Lower leg skin (tissue), 4 donors: ENCODE results near the gene ATE1. TPM values are rescaled to one million over a fixed set of nuclear protein-coding genes. Genes with fewer than 3 reads are reported as not detected.
"Not testable (repeated sequence)": the region's sequence is repeated elsewhere in the genome, so short reads cannot be mapped to it uniquely, and the experiment has no call there.

Source experiments
- DNase-seq, 2 donors: peaks; one replicate each; pipeline ENCODE4 v3.0.0-alpha.2; 2019; ENCODE audit warnings: low spot score in 2 of 2
- H3K4me3 ChIP-seq: fragments of 200-600 bp; sonication (generic); 2 replicates; pipeline ENCODE4 v1.5.1; 2017; ENCODE audit warnings: mild to moderate bottlenecking, low read depth; ENCODE audit not compliant: poor library complexity, severe bottlenecking
- CTCF ChIP-seq, 3 donors: fragments of 450-650 bp; IDR thresholded peaks; one replicate each; pipeline ENCODE4 v1.5.1; 2016; ENCODE audit warnings: antibody characterized with exemption in 3 of 3, mild to moderate bottlenecking in 3 of 3, moderate library complexity in 2 of 3
- POLR2A ChIP-seq, 2 donors: fragments of 450-650 bp; IDR thresholded peaks; one replicate each; pipeline ENCODE4 v1.6.1; 2016 to 2017; ENCODE audit warnings: antibody characterized with exemption in 2 of 2, mild to moderate bottlenecking in 1 of 2, moderate library complexity in 1 of 2
- WGBS, 2 donors: methylation state at CpG; one replicate each; pipeline ENCODE4 v1.1.5; 2018; 5-methylcytosine and 5-hydroxymethylcytosine counted together
- intact Hi-C: fragments of 100-400 bp; cut with DNase I; formaldehyde crosslinking; loops from one replicate; pipeline ENCODE4 v1.15.0; 2023; ENCODE audit warnings: low total_unique reads
- total RNA-seq, 4 donors: library from RNA; depleted of rRNA; stranded (reverse); fragments of >200 nt; gene quantifications; one replicate each; pipeline ENCODE4 v1.1.0, GENCODE V29; 2016

ATE1 gene
- total RNA-seq, 4 donors from 2014 or later: 11.5 to 22.2 (median 18.2) TPM

GRCh38 chr10:121831777-121832176 is 96.1 kb downstream of the ATE1 start:
- TF ChIP-seq CTCF (IDR thresholded peaks at IDR 0.05): no peak
- no peak overlapping the region for H3K4me3 ChIP-seq
- WGBS, 2 donors: 82 to 92% methylated on average over 1 of the region's 1 CpG
- intact Hi-C loops: no loop called here
- DNase-seq: no peak

- TF ChIP-seq CTCF (IDR thresholded peaks at IDR 0.05): no peak
- TF ChIP-seq POLR2A (IDR thresholded peaks at IDR 0.05): no peak
- no peak overlapping the region for H3K4me3 ChIP-seq
- no peak for DNase-seq
- 89 to 93% methylated on average over 6 of the region's 6 CpGs for WGBS, 2 donors
- intact Hi-C loops: no loop called here
These were observed 96.6 kb downstream of the ATE1 start for GRCh38 chr10:121831237-121831636.

GRCh38 chr10:121830101-121830500 is 97.7 kb downstream of the ATE1 start:
- TF ChIP-seq CTCF (IDR thresholded peaks at IDR 0.05) (no peak), POLR2A (IDR thresholded peaks at IDR 0.05) (no peak)
- intact Hi-C loops: no loop called here
- 89 to 93% methylated on average over 2 of the region's 2 CpGs for WGBS, 2 donors
- H3K4me3 ChIP-seq: no peak overlapping the region
- no peak for DNase-seq

GRCh38 chr10:121828045-121828444 is 99.8 kb downstream of the ATE1 start:
- intact Hi-C loops: no loop called here
- WGBS, 2 donors: 85 to 90% methylated on average over 5 of the region's 5 CpGs
- no peak overlapping the region for H3K4me3 ChIP-seq
- no peak for DNase-seq
- TF ChIP-seq CTCF (IDR thresholded peaks at IDR 0.05): no peak
- TF ChIP-seq POLR2A (IDR thresholded peaks at IDR 0.05): no peak

- intact Hi-C loops, H3K4me3 ChIP-seq, DNase-seq: not testable (repeated sequence)
- WGBS, 2 donors: 99 to 100% methylated on average over 5 of the region's 5 CpGs
These were observed 101.1 kb downstream of the ATE1 start for GRCh38 chr10:121826773-121827172.

- no peak for TF ChIP-seq POLR2A (IDR thresholded peaks at IDR 0.05)
- no peak for DNase-seq
- no peak overlapping the region for H3K4me3 ChIP-seq
- intact Hi-C loops: no loop called here
- 58 to 61% methylated on average over 5 of the region's 5 CpGs for WGBS, 2 donors
These were observed 103.8 kb downstream of the ATE1 start for GRCh38 chr10:121823993-121824463.

GRCh38 chr10:121822724-121823123 is 105.1 kb downstream of the ATE1 start:
- no peak overlapping the region for H3K4me3 ChIP-seq
- no peak for DNase-seq
- intact Hi-C loops: no loop called here
- 89 to 90% methylated on average over 3 of the region's 3 CpGs for whole genome bisulfite sequencing, 2 donors
- no peak for TF ChIP-seq CTCF (IDR thresholded peaks at IDR 0.05)
- TF ChIP-seq POLR2A (IDR thresholded peaks at IDR 0.05): no peak
